GM12891 (cell line): ENCODE data around the gene IWS1.

ENCODE experiments used
- POLR2A ChIP-seq: IDR thresholded peaks from 2 replicates; pipeline ENCODE4 v1.6.1; 2011; ENCODE audit warnings: low read depth, low read length, control low read depth
- POLR2AphosphoS5 ChIP-seq: IDR thresholded peaks from 2 replicates; pipeline ENCODE4 v1.6.1; 2011; ENCODE audit warnings: low read depth, low read length, control low read depth
- SPI1 ChIP-seq: IDR thresholded peaks from 2 replicates; pipeline ENCODE4 v1.6.1; 2011; ENCODE audit warnings: low read depth, low read length, control low read depth
- TAF1 ChIP-seq: IDR thresholded peaks from 2 replicates; pipeline ENCODE4 v1.6.1; 2011; ENCODE audit warnings: low read depth, low read length, control low read depth

DNA sequence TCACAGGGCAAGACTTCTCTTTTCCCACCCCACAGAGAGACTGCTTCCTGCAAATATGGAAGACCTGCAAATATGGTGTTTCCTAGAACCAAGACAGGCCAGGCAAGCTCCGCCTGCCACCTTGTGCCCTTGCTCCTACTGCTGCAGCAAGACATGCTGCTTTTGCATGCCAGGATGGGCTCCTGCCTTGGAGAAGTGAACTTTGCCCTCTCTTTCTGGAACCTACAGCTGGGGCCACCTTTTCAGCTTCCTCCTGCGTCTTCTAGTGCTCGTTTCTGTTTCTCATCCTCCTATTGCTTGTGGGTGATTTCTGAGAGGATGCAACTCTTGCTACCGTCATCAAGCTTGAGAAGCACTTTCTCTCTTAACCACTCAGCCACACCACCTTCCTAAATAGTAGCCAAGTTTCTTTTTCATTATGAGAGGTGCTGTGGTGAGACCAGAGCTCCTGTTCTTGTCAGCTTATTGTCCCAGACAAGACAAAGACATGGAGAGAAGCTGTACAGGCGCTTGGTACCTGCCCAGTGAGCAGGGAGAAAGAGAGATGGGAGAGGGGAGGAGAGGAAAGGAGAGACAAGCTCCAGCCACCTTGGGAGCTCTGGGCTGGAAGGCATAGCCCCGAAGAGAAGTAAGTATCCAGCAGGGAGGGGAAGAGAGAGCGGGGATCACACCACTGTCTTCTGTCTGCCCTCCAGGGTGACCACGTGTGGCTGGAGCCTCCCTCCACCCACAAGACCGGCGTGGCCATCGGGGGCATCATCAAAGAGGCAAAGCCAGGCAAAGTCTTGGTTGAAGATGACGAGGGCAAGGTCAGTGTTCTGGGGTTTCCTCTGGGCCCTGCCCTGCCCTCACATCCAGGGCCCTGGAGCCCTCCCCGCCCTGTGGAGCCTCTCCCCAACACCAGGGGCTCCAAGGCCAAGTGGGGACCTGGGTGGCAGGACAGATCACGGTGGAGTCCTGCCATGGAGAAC lies 37.5 kb upstream of the IWS1 start:
- no peak for TF ChIP-seq POLR2A
- no peak for TF ChIP-seq TAF1
- no peak; the same call in 1 of the 2 replicates for TF ChIP-seq POLR2AphosphoS5
- peak; percentile 53; the same call in 1 of the 2 replicates for TF ChIP-seq SPI1
